ENCODE measurements around the gene EVX2.

- TF ChIP-seq CTCF (IDR thresholded peaks at IDR 0.05) = no peak
- peak in 2 of 4 donors; percentile 21 to 28 for TF ChIP-seq POLR2AphosphoS5 (IDR thresholded peaks at IDR 0.05)
Measured at GRCh38 chr2:176075481-176075880, 8.3 kb downstream of the EVX2 start.
